Measurements from ENCODE around the gene POR. TPM values are rescaled to one million over a fixed set of nuclear protein-coding genes. Genes with fewer than 3 reads are reported as not detected.
A peak's percentile ranks its signal among the peaks of the same experiment; 100 is the strongest.

Gene POR
- total RNA-seq, 2 donors from 2014 or later, result 88.0 to 136 TPM

DNA sequence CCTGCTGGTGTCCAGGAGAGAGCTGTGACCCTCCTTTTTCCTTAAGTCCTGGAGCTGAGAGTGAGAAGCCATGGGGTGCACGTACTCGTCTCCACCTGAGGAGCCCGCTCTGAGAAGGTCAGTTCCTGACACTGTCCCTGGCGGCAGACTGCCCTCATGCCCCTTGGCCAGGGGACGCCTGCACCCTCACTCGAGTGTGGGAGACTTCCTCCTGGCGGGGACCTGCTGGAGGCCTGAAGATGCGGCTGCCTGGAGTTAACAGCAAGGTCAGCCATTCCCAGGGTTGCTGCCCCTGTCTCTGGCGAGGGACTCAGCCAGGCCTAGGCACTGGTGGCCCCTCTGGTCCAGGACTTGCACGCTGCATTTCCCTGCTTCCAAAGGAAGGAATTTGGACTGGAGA is 53.1 kb downstream of the POR start:
- WGBS, result 80% methylated on average over 10 of the region's 10 CpGs
- Histone ChIP-seq H3K4me1 (replicated peaks) (peaks cover 2% of the 10 kb centered on the region), H3K36me3 (no peaks in the 10 kb centered on the region), H3K27me3 (replicated peaks; ENCODE audit: insufficient read depth) (no peaks in the 10 kb centered on the region), H3K27ac (peak overlapping the region; percentile 74 to 76), H3K4me3 (no peak overlapping the region), H3K9me3 (no peaks in the 10 kb centered on the region)
- intact Hi-C loops (cut with DNase I), result loop anchor here (5.0 kb wide), 1 partner anchor 51 kb away; the partner anchor contains the start of gene POR
- no peak for DNase-seq (ENCODE audit: low spot score)
- TF ChIP-seq POLR2A (IDR thresholded peaks at IDR 0.05) (no peak), POLR2AphosphoS5 (IDR thresholded peaks at IDR 0.05) (no peak)
- TF ChIP-seq, protein P1, sequence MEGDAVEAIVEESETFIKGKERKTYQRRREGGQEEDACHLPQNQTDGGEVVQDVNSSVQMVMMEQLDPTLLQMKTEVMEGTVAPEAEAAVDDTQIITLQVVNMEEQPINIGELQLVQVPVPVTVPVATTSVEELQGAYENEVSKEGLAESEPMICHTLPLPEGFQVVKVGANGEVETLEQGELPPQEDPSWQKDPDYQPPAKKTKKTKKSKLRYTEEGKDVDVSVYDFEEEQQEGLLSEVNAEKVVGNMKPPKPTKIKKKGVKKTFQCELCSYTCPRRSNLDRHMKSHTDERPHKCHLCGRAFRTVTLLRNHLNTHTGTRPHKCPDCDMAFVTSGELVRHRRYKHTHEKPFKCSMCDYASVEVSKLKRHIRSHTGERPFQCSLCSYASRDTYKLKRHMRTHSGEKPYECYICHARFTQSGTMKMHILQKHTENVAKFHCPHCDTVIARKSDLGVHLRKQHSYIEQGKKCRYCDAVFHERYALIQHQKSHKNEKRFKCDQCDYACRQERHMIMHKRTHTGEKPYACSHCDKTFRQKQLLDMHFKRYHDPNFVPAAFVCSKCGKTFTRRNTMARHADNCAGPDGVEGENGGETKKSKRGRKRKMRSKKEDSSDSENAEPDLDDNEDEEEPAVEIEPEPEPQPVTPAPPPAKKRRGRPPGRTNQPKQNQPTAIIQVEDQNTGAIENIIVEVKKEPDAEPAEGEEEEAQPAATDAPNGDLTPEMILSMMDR (IDR thresholded peaks at IDR 0.05), result no peak

DNA sequence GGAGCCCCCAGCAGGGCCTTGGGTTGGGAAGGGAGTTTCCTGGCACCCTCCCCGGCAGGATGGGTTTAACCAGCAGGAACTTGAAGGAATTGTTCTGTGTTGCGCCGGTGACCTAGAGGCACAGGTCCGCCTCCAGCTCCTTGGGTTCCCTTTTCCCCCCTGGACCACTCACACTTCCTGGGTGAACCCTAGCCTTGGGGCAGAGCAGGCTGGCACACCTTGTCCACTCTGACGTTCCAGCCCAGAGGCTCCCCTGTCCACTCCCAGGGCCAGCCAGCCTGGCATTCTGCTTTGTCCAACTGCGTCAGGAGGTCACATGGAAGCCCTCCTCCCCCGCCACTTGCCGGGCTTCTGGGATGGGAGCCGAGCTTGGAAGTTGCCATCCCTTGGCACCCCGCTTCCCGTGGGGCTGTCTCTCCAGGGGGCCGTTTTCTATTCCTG is 53.6 kb downstream of the POR start:
- Histone ChIP-seq H3K4me1 (replicated peaks) (peaks cover 2% of the 10 kb centered on the region), H3K4me3 (no peak overlapping the region), H3K9me3 (no peaks in the 10 kb centered on the region), H3K27me3 (replicated peaks; ENCODE audit: insufficient read depth) (no peaks in the 10 kb centered on the region), H3K36me3 (no peaks in the 10 kb centered on the region), H3K27ac (peak overlapping the region; percentile 74 to 76)
- DNase-seq (ENCODE audit: low spot score), result no peak
- no peak for TF ChIP-seq POLR2A (IDR thresholded peaks at IDR 0.05)
- TF ChIP-seq, protein P1 (IDR thresholded peaks at IDR 0.05), result no peak
- TF ChIP-seq POLR2AphosphoS5 (IDR thresholded peaks at IDR 0.05), result no peak
- 57% methylated on average over 12 of the region's 12 CpGs for WGBS
- intact Hi-C loops (cut with DNase I), result loop anchor here (5.0 kb wide), 1 partner anchor 51 kb away; the partner anchor contains the start of gene POR

- Histone ChIP-seq H3K27ac (peak overlapping the region; percentile 74 to 76), H3K36me3 (no peaks in the 10 kb centered on the region), H3K4me3 (no peak overlapping the region), H3K4me1 (replicated peaks) (peaks cover 2% of the 10 kb centered on the region), H3K9me3 (no peaks in the 10 kb centered on the region), H3K27me3 (replicated peaks; ENCODE audit: insufficient read depth) (no peaks in the 10 kb centered on the region)
- TF ChIP-seq POLR2A (IDR thresholded peaks at IDR 0.05) (no peak), POLR2AphosphoS5 (IDR thresholded peaks at IDR 0.05) (peak; percentile 37)
- WGBS, result 51% methylated on average over 13 of the region's 13 CpGs
- intact Hi-C loops (cut with DNase I), result loop anchor here (5.0 kb wide), 1 partner anchor 52 kb away; the partner anchor contains the start of gene POR
- no peak for DNase-seq (ENCODE audit: low spot score)
These were observed 54.2 kb downstream of the POR start for GRCh38 chr7:75969182-75969581.

- no peak for TF ChIP-seq POLR2A (IDR thresholded peaks at IDR 0.05)
- TF ChIP-seq, protein P1 (IDR thresholded peaks at IDR 0.05), result no peak
- no peak for TF ChIP-seq POLR2AphosphoS5 (IDR thresholded peaks at IDR 0.05)
- 87% methylated on average over 30 of the region's 30 CpGs for WGBS
- H3K4me3 ChIP-seq, result no peak overlapping the region
- peaks cover 2% of the 10 kb centered on the region for H3K4me1 ChIP-seq (replicated peaks)
- H3K27me3 ChIP-seq (replicated peaks; ENCODE audit: insufficient read depth), result no peaks in the 10 kb centered on the region
- no peak for DNase-seq (ENCODE audit: low spot score)
- intact Hi-C loops (cut with DNase I), result loop anchor here (5.0 kb wide), 1 partner anchor 53 kb away; the partner anchor contains the start of gene POR
- H3K9me3 ChIP-seq, result no peaks in the 10 kb centered on the region
- no peaks in the 10 kb centered on the region for H3K36me3 ChIP-seq
- H3K27ac ChIP-seq, result peak overlapping the region; percentile 56 to 74
These were observed 54.9 kb downstream of the POR start for GRCh38 chr7:75969704-75970498.

GRCh38 chr7:75971309-75971960 is 56.5 kb downstream of the POR start:
- TF ChIP-seq POLR2A (IDR thresholded peaks at IDR 0.05), result no peak
- no peak for TF ChIP-seq POLR2AphosphoS5 (IDR thresholded peaks at IDR 0.05)
- TF ChIP-seq, protein P1 (IDR thresholded peaks at IDR 0.05), result no peak
- peaks cover 2% of the 10 kb centered on the region for H3K4me1 ChIP-seq (replicated peaks)
- intact Hi-C loops (cut with DNase I), result no loop called here
- no peaks in the 10 kb centered on the region for H3K36me3 ChIP-seq
- H3K27ac ChIP-seq, result peak overlapping the region; percentile 18 to 27
- no peak overlapping the region for H3K4me3 ChIP-seq
- WGBS, result 85% methylated on average over 14 of the region's 14 CpGs
- H3K27me3 ChIP-seq (replicated peaks; ENCODE audit: insufficient read depth), result no peaks in the 10 kb centered on the region
- no peaks in the 10 kb centered on the region for H3K9me3 ChIP-seq
- no peak for DNase-seq (ENCODE audit: low spot score)
